K562 (cell line): ENCODE measurements around the gene NUBP2. TPM values are rescaled to one million over a fixed set of nuclear protein-coding genes. Genes with fewer than 3 reads are reported as not detected.

ENCODE experiments used
- CCAR2 ChIP-seq: fragments of 200-400 bp; formaldehyde crosslinking; IDR thresholded peaks from 2 replicates; pipeline ENCODE4 v1.6.1; 2017; ENCODE audit warnings: mild to moderate bottlenecking, low read depth, low read length
- ETV5 ChIP-seq: sonication (generic); formaldehyde crosslinking; IDR thresholded peaks from 2 replicates; pipeline ENCODE4 v1.4.0; 2020; ENCODE audit warnings: low read depth, mild to moderate bottlenecking, missing genetic modification reagents
- HNRNPH1 ChIP-seq: fragments of 200-400 bp; formaldehyde crosslinking; optimal IDR thresholded peaks from 2 replicates; pipeline ENCODE3; 2017; ENCODE audit warnings: low read depth, mild to moderate bottlenecking, low read length, moderate library complexity
- IRF1 ChIP-seq: sonication (generic); formaldehyde crosslinking; IDR thresholded peaks from 2 replicates; pipeline ENCODE4 v1.8.0; 2022; ENCODE audit warnings: missing genetic modification reagents, mild to moderate bottlenecking, borderline replicate concordance
- JUND ChIP-seq, 2 experiments: IDR thresholded peaks; 2 replicates in 1 of 2; 3 replicates in 1 of 2; pipeline ENCODE4 v1.6.1; 2011; ENCODE audit warnings: borderline replicate concordance in 2 of 2, low read depth in 2 of 2, low read length in 2 of 2, improper control_type of control experiment in 1 of 2, missing biosample characterization in 1 of 2, missing genetic modification characterization in 1 of 2, missing genetic modification reagents in 1 of 2
- LEF1 ChIP-seq: fragments of 450-650 bp; IDR thresholded peaks from 2 replicates; pipeline ENCODE4 v1.6.1; 2016; ENCODE audit warnings: mild to moderate bottlenecking
- MTA1 ChIP-seq: fragments of 450-650 bp; IDR thresholded peaks from 2 replicates; pipeline ENCODE4 v1.6.1; 2017; ENCODE audit warnings: borderline replicate concordance
- NFATC3 ChIP-seq: fragments of 450-650 bp; IDR thresholded peaks from 2 replicates; pipeline ENCODE4 v1.6.1; 2017; ENCODE audit warnings: mild to moderate bottlenecking
- NFE2L1 ChIP-seq: fragments of 450-650 bp; IDR thresholded peaks from 2 replicates; pipeline ENCODE4 v1.6.1; 2016; ENCODE audit warnings: missing genetic modification characterization, low read depth, mild to moderate bottlenecking, missing compliant biosample characterization, moderate library complexity, borderline replicate concordance
- SMARCB1 ChIP-seq: IDR thresholded peaks from 2 replicates; pipeline ENCODE4 v1.6.1; 2011; ENCODE audit warnings: improper control_type of control experiment, low read depth; ENCODE audit not compliant: insufficient read length
- SREBF1 ChIP-seq: fragments of 150-350 bp; IDR thresholded peaks from 2 replicates; pipeline ENCODE4 v1.6.1; 2014; ENCODE audit warnings: antibody characterized with exemption, low read depth, low read length, borderline replicate concordance
- SRSF1 ChIP-seq: fragments of 200-400 bp; formaldehyde crosslinking; IDR thresholded peaks from 2 replicates; pipeline ENCODE4 v1.6.1; 2017; ENCODE audit warnings: mild to moderate bottlenecking, low read depth, low read length, moderate library complexity
- XRCC3 ChIP-seq: fragments of 450-650 bp; IDR thresholded peaks from 2 replicates; pipeline ENCODE4 v1.6.1; 2017; ENCODE audit warnings: mild to moderate bottlenecking, moderate library complexity
- ZBTB49 ChIP-seq: sonication (generic); formaldehyde crosslinking; IDR thresholded peaks from 2 replicates; pipeline ENCODE4 v1.8.0; 2022; ENCODE audit warnings: missing genetic modification reagents, mild to moderate bottlenecking, borderline replicate concordance
- ZNF507 ChIP-seq: conservative IDR thresholded peaks from 2 replicates; pipeline ENCODE4 v1.6.1; 2017; ENCODE audit warnings: missing genetic modification characterization, missing compliant biosample characterization
- ZNF512 ChIP-seq: IDR thresholded peaks from 2 replicates; pipeline ENCODE4 v1.6.1; 2016; ENCODE audit warnings: missing genetic modification characterization, missing compliant biosample characterization
- ZNF592 ChIP-seq: fragments of 450-650 bp; IDR thresholded peaks from 2 replicates; pipeline ENCODE4 v1.6.1; 2017; ENCODE audit warnings: antibody characterized with exemption, mild to moderate bottlenecking
- ZNF696 ChIP-seq: fragments of 250-450 bp; sonication (Bioruptor Pico); conservative IDR thresholded peaks from 2 replicates; pipeline ENCODE4 v1.4.0; 2020; ENCODE audit warnings: mild to moderate bottlenecking, moderate library complexity
- polyA plus RNA-seq, 8 experiments: library from polyadenylated mRNA; depleted of rRNA in 4 of 8; stranded (reverse) in 5 of 8; unstranded in 3 of 8; fragments of >200 nt; fragmentation: Nextera tagmentation in 2 of 8; fragmentation: Illumina TruSeq in 1 of 8; extraction: Ambion mirVana in 2 of 8; extraction: Trizol in 1 of 8; gene quantifications; 2 replicates each; pipeline versions ENCODE4 v1.2.1 to v1.2.3, GENCODE V29; 2011 to 2014; ENCODE audit warnings: inconsistent platforms in 1 of 8, missing spikeins in 1 of 8
- total RNA-seq, 7 experiments: library from RNA; depleted of rRNA in 6 of 7; stranded (reverse); fragments of >200 nt in 6 of 7; fragmentation: Illumina TruSeq in 2 of 7; extraction: Trizol in 2 of 7; gene quantifications; 2 replicates each; pipeline versions ENCODE4 v1.2.1 to v1.2.3, GENCODE V29; 2011 to 2021; ENCODE audit warnings: low replicate concordance in 1 of 7

The NUBP2 gene
- total and polyA plus RNA-seq, 9 of the 15 experiments (the other 6 are each of a cell fraction or from before 2014, with no cell fraction given): 1.8 to 115 (median 24.0) TPM

GRCh38 chr16:1832838-1833454 is 50.2 kb downstream of the NUBP2 start (continued):
- TF ChIP-seq NFATC3 (peak; percentile 79; the same call in 1 of the 2 replicates), NFE2L1 (tag) (no peak), ZNF507 (tag) (no peak), ZBTB49 (CRISPR knock-in tag) (no peak), LEF1 (peak; percentile 91), SRSF1 (no peak), XRCC3 (no peak), ZNF512 (tag) (no peak), HNRNPH1 (no peak), ZNF592 (peak; percentile 66), JUND (IDR thresholded peaks at IDR 0.05; ENCODE audit: borderline replicate concordance, low read depth, low read length) (peak; percentile 73; the same call in 1 of the 2 replicates), JUND (tag; IDR thresholded peaks at IDR 0.05; ENCODE audit: borderline replicate concordance, low read depth, low read length) (no peak; the same call in 1 of the 3 replicates), IRF1 (CRISPR knock-in tag) (no peak), MTA1 (peak; percentile 69; the same call in 1 of the 2 replicates), CCAR2 (no peak), ZNF696 (no peak), ETV5 (CRISPR knock-in tag) (no peak), SMARCB1 (no peak), SREBF1 (no peak)
